Stimulated activated CD4-positive, alpha-beta T cell treated with anti-CD3 and anti-CD28 coated beads, TNF-alpha, amount 100 ng/mL, for 4 hours (primary cell): Measurements from ENCODE around the gene BRAT1.

Experiments
- DNase-seq, 3 experiments: peaks; one replicate each; pipeline ENCODE4 v3.0.0-alpha.2; 2020; ENCODE audit warnings: low read depth in 3 of 3

BRAT1 gene

GRCh38 chr7:2583798-2584580 is 28.7 kb upstream of the BRAT1 start:
- no peak for DNase-seq

- DNase-seq, result no peak
These were observed 26.8 kb upstream of the BRAT1 start for GRCh38 chr7:2582006-2582735.

GRCh38 chr7:2580636-2581035 is 25.3 kb upstream of the BRAT1 start:
- no peak for DNase-seq

GRCh38 chr7:2577914-2578680 is 22.8 kb upstream of the BRAT1 start:
- DNase-seq, result no peak

- DNase-seq, result no peak
These were observed 21.6 kb upstream of the BRAT1 start for GRCh38 chr7:2576742-2577491.

- DNase-seq, result no peak
These were observed 20.5 kb upstream of the BRAT1 start for GRCh38 chr7:2575733-2576340.

- no peak for DNase-seq
These were observed 19.9 kb upstream of the BRAT1 start for GRCh38 chr7:2575046-2575732.

- DNase-seq, result no peak
These were observed 18.4 kb upstream of the BRAT1 start for GRCh38 chr7:2573761-2574160.

GRCh38 chr7:2572101-2572842 is 16.9 kb upstream of the BRAT1 start:
- peak in 1 of 3 experiments; percentile 7 for DNase-seq

- no peak for DNase-seq
These were observed 16.1 kb upstream of the BRAT1 start for GRCh38 chr7:2571409-2571808.

GRCh38 chr7:2570021-2570420 is 14.7 kb upstream of the BRAT1 start:
- DNase-seq, result no peak

- DNase-seq, result no peak
These were observed 14.1 kb upstream of the BRAT1 start for GRCh38 chr7:2569421-2569820.

- no peak for DNase-seq
These were observed 13.3 kb upstream of the BRAT1 start for GRCh38 chr7:2568521-2569223.

- DNase-seq, result no peak
These were observed 12.5 kb upstream of the BRAT1 start for GRCh38 chr7:2567679-2568278.

- peak in 1 of 3 experiments; percentile 12 for DNase-seq
These were observed 11.8 kb upstream of the BRAT1 start for GRCh38 chr7:2566890-2567678.

- no peak for DNase-seq
These were observed 11.1 kb upstream of the BRAT1 start for GRCh38 chr7:2566348-2566889.

GRCh38 chr7:2564970-2565540 is 9.7 kb upstream of the BRAT1 start:
- no peak for DNase-seq
